Esophagus muscularis mucosa (tissue), 4 donors: ENCODE data around the gene CDC34. TPM values are rescaled to one million over a fixed set of nuclear protein-coding genes. Genes with fewer than 3 reads are reported as not detected.

Experiments used
- DNase-seq: peaks from one replicate; pipeline ENCODE4 v3.0.0-alpha.2; 2017; ENCODE audit errors: extremely low spot score
- H3K27ac ChIP-seq, 4 donors: fragments of 200-600 bp; sonication (generic); replicated peaks in 1 of 4; 1 replicate in 3 of 4; 2 replicates in 1 of 4; pipeline ENCODE4 v1.5.1; 2016 to 2019; ENCODE audit warnings: mild to moderate bottlenecking in 1 of 4
- H3K27me3 ChIP-seq, 4 donors: fragments of 200-600 bp; sonication (generic); one replicate each; pipeline versions ENCODE4 v1.5.1 to v1.6.0; 2016 to 2019
- H3K36me3 ChIP-seq, 4 donors: fragments of 200-600 bp; sonication (generic); one replicate each; pipeline ENCODE4 v1.5.1; 2016 to 2019
- H3K4me1 ChIP-seq, 4 donors: fragments of 200-600 bp; sonication (generic); one replicate each; pipeline ENCODE4 v1.5.1; 2016 to 2019
- H3K4me3 ChIP-seq, 4 donors: fragments of 200-600 bp; sonication (generic); 1 replicate in 2 of 4; 2 replicates in 2 of 4; pipeline ENCODE4 v1.5.1; 2016 to 2019; ENCODE audit warnings: mild to moderate bottlenecking in 4 of 4, moderate library complexity in 1 of 4
- H3K9me3 ChIP-seq, 4 donors: fragments of 200-600 bp; sonication (generic); 1 replicate in 3 of 4; 2 replicates in 1 of 4; pipeline ENCODE4 v1.5.1; 2016 to 2019
- EP300 ChIP-seq: sonication (generic); formaldehyde crosslinking; IDR thresholded peaks from one replicate; pipeline ENCODE4 v1.6.1; 2017; ENCODE audit warnings: antibody characterized with exemption
- POLR2A ChIP-seq: fragments of 450-650 bp; IDR thresholded peaks from one replicate; pipeline ENCODE4 v1.6.1; 2017; ENCODE audit warnings: antibody characterized with exemption, moderate library complexity, mild to moderate bottlenecking, low read depth
- POLR2AphosphoS5 ChIP-seq, 2 donors: sonication (generic); formaldehyde crosslinking; IDR thresholded peaks; one replicate each; pipeline ENCODE4 v1.6.1; 2017; ENCODE audit warnings: antibody characterized with exemption in 2 of 2
- WGBS: methylation state at CpG from one replicate; pipeline ENCODE4 v1.1.5; 2018; 5-methylcytosine and 5-hydroxymethylcytosine counted together
- intact Hi-C: fragments of 100-400 bp; cut with DNase I; formaldehyde crosslinking; loops from one replicate; pipeline ENCODE4 v1.15.1; 2023
- total RNA-seq, 4 donors: library from RNA; depleted of rRNA; stranded (reverse); fragments of >200 nt; gene quantifications; one replicate each; pipeline versions ENCODE4 v1.1.0 to v1.2.1, GENCODE V29; 2016
- TF ChIP-seq, protein P1 (sequence below), 3 experiments: fragments of 200-600 bp in 2 of 3; fragments of 450-650 bp in 1 of 3; sonication (generic) in 2 of 3; IDR thresholded peaks; one replicate each; pipeline ENCODE4 v1.5.1; 2017 to 2019; ENCODE audit warnings: antibody characterized with exemption in 3 of 3, mild to moderate bottlenecking in 2 of 3, moderate library complexity in 1 of 3

Gene CDC34, protein sequence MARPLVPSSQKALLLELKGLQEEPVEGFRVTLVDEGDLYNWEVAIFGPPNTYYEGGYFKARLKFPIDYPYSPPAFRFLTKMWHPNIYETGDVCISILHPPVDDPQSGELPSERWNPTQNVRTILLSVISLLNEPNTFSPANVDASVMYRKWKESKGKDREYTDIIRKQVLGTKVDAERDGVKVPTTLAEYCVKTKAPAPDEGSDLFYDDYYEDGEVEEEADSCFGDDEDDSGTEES
- 100 to 1,000 TPM in 1 of 4 donors, 10 to 100 TPM in 3; 62.5 to 100 (median 76.2) TPM for total RNA-seq

DNA sequence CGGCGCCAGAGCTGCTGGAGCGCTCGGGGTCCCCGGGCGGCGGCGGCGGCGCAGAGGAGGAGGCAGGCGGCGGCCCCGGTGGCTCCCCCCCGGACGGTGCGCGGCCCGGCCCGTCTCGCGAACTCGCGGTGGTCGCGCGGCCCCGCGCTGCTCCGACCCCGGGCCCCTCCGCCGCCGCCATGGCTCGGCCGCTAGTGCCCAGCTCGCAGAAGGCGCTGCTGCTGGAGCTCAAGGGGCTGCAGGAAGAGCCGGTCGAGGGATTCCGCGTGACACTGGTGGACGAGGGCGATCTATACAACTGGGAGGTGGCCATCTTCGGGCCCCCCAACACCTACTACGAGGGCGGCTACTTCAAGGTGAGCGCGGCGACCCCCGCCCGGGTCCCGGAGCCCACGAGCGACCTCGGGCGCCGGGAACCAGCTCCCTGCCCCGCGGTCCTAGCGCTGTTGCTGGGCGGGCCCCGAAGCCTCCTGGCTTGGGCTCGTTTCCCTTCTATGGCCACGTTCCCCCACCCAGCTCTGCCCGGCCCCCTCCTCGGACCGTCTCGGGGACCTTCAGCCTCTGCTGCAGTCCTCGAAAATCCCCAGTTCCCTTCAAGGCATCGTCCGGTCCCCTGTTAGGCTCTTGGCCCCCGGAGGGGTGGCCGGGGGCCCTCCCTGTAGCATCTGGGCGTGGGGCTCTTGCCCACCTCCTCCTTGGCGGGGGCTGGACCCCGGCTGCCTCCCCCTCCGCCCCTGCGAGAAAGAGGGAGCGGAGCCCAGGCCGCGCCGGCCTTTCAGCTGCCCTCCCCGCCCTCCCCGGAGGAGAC lies at the start of gene CDC34:
CDC34 (plus strand) TSS at position 8 of the 808 bp plus-strand sequence; CDS start at position 180, 172 bp downstream.
- TF ChIP-seq POLR2AphosphoS5 (IDR thresholded peaks at IDR 0.05) (peak; percentile 44 to 50), POLR2A (no peak)
- peak within 1 kb of the TSS; percentile 97 to 99 (median 98) for H3K27ac ChIP-seq
- peaks cover 34 to 54% (median 47%) of the 10 kb centered on the region in 4 donors for H3K4me1 ChIP-seq
- peaks cover 13 to 23% (median 20%) of the 10 kb centered on the region in 4 donors for H3K36me3 ChIP-seq
- H3K27me3 ChIP-seq: peaks cover 0 to 2% (median 0%) of the 10 kb centered on the region in 4 donors
- WGBS: under 1% methylated on average over 34 of the region's 84 CpGs
- no peak for DNase-seq
- H3K4me3 ChIP-seq: peak within 1 kb of the TSS; percentile 87 to 99 (median 96)
- H3K9me3 ChIP-seq: no peaks in the 10 kb centered on the region
- intact Hi-C loops: no loop called here

DNA sequence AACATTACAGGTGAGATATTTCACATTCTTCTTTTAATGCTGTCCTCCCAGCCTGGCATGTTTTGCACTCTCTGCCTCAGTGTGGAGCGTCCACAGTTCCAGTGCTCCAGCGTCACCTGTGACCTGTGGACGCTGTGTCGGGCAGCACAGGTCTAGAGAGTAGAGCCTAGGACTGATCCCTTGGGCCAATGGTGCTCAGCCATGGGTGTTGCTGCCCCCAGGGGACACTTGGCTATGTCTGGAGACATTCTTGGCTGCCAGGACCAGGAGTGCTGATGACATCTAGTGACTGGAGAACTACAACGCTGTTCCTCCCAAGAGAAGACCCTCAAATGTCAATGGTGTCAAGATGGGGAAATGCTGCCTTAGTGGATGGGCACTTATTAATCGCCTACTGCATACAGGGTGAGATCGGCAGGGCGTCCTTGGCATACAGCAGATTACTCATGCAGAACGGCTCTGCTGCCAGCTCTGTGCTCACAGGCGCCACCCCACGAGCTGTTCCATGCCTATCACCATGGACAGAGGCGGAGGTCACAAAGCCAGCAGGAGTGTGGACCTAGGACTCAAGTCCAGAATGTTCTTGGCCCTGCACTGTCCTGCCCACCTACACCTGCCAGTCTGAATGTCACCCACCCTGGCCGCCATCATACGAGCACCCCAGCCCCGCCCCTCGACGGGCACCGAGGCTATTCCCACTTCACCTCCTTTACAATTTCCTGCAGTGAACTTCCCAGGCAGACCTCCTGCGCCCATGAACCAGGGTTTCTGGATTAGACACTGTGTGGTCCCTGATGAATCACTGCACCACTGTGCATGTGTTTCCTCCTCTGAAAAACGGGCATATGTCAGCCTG lies 49.1 kb upstream of the CDC34 start:
- Histone ChIP-seq H3K9me3 (no peaks in the 10 kb centered on the region), H3K4me1 (peaks cover 3 to 17% (median 13%) of the 10 kb centered on the region in 4 donors), H3K4me3 (no peak overlapping the region), H3K27ac (no peak overlapping the region), H3K36me3 (no peaks in the 10 kb centered on the region), H3K27me3 (peaks cover 0 to 36% (median 0%) of the 10 kb centered on the region in 4 donors)
- intact Hi-C loops: loop anchor here (10.0 kb wide), 1 partner anchor 98 kb away; no protein-coding TSS in a partner anchor
- no peak for DNase-seq
- TF ChIP-seq POLR2A (no peak), EP300 (no peak), POLR2AphosphoS5 (IDR thresholded peaks at IDR 0.05) (no peak)
- TF ChIP-seq, protein P1, sequence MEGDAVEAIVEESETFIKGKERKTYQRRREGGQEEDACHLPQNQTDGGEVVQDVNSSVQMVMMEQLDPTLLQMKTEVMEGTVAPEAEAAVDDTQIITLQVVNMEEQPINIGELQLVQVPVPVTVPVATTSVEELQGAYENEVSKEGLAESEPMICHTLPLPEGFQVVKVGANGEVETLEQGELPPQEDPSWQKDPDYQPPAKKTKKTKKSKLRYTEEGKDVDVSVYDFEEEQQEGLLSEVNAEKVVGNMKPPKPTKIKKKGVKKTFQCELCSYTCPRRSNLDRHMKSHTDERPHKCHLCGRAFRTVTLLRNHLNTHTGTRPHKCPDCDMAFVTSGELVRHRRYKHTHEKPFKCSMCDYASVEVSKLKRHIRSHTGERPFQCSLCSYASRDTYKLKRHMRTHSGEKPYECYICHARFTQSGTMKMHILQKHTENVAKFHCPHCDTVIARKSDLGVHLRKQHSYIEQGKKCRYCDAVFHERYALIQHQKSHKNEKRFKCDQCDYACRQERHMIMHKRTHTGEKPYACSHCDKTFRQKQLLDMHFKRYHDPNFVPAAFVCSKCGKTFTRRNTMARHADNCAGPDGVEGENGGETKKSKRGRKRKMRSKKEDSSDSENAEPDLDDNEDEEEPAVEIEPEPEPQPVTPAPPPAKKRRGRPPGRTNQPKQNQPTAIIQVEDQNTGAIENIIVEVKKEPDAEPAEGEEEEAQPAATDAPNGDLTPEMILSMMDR (IDR thresholded peaks at IDR 0.05): no peak
- 58% methylated on average over 18 of the region's 20 CpGs for WGBS

DNA sequence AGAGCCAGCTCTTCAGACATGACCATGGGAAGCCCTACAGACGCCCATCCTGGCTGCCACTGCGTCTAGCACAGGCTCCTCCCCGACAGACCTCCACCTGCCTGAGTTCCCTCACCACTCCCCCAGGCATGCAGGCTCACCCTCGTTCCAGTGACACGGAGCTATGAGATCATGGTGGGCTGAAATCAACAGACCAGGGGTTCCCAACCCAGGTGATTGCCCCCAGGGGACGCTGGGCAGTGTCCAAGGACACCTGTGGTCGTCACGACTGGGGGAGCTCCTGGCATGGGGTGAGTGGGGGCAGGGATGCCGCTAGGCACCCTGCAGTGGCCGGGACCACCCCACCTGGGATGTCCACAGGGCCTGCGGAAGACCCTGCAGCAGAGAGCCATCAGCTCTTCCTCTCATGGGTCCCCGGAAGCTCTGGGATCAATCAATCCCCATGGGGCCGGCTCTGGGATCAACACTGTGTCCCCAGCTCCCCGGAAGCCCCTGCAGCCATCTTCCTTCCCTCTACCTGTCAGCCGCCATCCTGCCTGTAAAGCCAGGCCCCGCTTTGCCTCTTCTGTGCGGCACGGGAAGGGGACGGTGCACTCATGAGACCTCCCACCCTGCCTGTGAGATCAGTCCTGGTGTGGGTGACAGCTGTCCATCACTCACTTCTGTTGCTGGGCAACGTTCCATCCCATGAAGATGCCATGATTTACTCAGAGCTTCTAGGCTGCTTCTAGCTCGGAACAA lies 48.1 kb upstream of the CDC34 start:
- WGBS: 58% methylated on average over 15 of the region's 21 CpGs
- DNase-seq: no peak
- Histone ChIP-seq H3K27me3 (peaks cover 0 to 36% (median 0%) of the 10 kb centered on the region in 4 donors), H3K9me3 (no peaks in the 10 kb centered on the region), H3K4me3 (no peak overlapping the region), H3K4me1 (peaks cover 3 to 25% (median 20%) of the 10 kb centered on the region in 4 donors), H3K36me3 (no peaks in the 10 kb centered on the region), H3K27ac (no peak overlapping the region)
- TF ChIP-seq POLR2AphosphoS5 (IDR thresholded peaks at IDR 0.05) (no peak), POLR2A (no peak)
- TF ChIP-seq, protein P1 (IDR thresholded peaks at IDR 0.05): no peak
- intact Hi-C loops: loop anchor here (10.0 kb wide), 1 partner anchor 99 kb away; no protein-coding TSS in a partner anchor

DNA sequence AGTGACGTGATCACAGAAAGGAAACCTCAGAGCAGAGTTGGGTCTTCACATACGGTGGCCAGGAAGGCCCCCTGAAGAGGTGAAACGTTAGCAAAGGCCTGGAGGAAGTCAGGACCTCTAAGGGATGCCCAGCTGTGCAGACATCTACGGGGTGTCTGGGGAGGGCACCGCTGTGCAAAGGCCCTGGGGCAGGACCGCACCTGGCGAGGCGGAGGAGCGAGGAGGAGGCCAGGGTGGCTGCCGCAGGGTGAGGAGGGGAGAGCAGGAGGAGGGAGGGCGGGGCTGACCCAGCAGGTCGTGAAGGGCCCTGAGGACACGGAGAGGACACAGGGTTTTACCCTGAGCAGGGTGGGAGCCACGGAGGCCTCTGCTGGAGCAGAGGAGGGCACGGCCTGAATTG lies 47.1 kb upstream of the CDC34 start:
- intact Hi-C loops: loop anchor here (10.0 kb wide), 1 partner anchor 100 kb away; no protein-coding TSS in a partner anchor
- no peak overlapping the region for H3K27ac ChIP-seq
- H3K27me3 ChIP-seq: peaks cover 0 to 36% (median 0%) of the 10 kb centered on the region in 4 donors
- WGBS: 74% methylated on average over 15 of the region's 15 CpGs
- peaks cover 5 to 26% (median 24%) of the 10 kb centered on the region in 4 donors for H3K4me1 ChIP-seq
- H3K4me3 ChIP-seq: no peak overlapping the region
- no peak for DNase-seq
- no peaks in the 10 kb centered on the region for H3K36me3 ChIP-seq
- no peaks in the 10 kb centered on the region for H3K9me3 ChIP-seq
- no peak for TF ChIP-seq POLR2AphosphoS5 (IDR thresholded peaks at IDR 0.05)
- TF ChIP-seq EP300: no peak
- TF ChIP-seq POLR2A: no peak
- TF ChIP-seq, protein P1 (IDR thresholded peaks at IDR 0.05): no peak
